Gastrocnemius medialis (tissue), 4 donors: Measurements from ENCODE around the gene NAA40.

ENCODE experiments used
- CTCF ChIP-seq, 5 experiments: fragments of 450-650 bp in 3 of 5; fragments of 200-600 bp in 2 of 5; sonication (generic) in 2 of 5; IDR thresholded peaks in 4 of 5; conservative IDR thresholded peaks in 1 of 5; 1 replicate in 4 of 5; 2 replicates in 1 of 5; pipeline ENCODE4 v1.5.1; 2016 to 2019; ENCODE audit warnings: antibody characterized with exemption in 5 of 5, mild to moderate bottlenecking in 3 of 5, moderate library complexity in 3 of 5
- POLR2A ChIP-seq, 2 donors: fragments of 450-650 bp; IDR thresholded peaks; one replicate each; pipeline ENCODE4 v1.6.1; 2017; ENCODE audit warnings: antibody characterized with exemption in 2 of 2, mild to moderate bottlenecking in 2 of 2, moderate library complexity in 2 of 2

- TF ChIP-seq POLR2A (IDR thresholded peaks at IDR 0.05) (no peak), CTCF (IDR thresholded peaks at IDR 0.05 in 4 of 5, conservative IDR thresholded peaks at IDR 0.05 in 1 of 5) (no peak)
Observed at GRCh38 chr11:63997104-63997700, 58.4 kb downstream of the NAA40 start.
